Measurements from ENCODE around the gene FCHO2.

The FCHO2 gene

GRCh38 chr5:72955768-72956323 lies at the start of gene FCHO2:
Gene FCHO2 (plus strand): TSS chr5:72956041. CDS start chr5:72956097, 56 bp downstream.
- TF ChIP-seq CTCF (IDR thresholded peaks at IDR 0.05; ENCODE audit: borderline replicate concordance, insufficient read depth, low read depth, low read length): peak; percentile 86
- H3K4me3 ChIP-seq (ENCODE audit: low read depth, low read length): peak within 1 kb of the TSS; percentile 59

- no peak for TF ChIP-seq CTCF (IDR thresholded peaks at IDR 0.05; ENCODE audit: borderline replicate concordance, insufficient read depth, low read depth, low read length)
- no peak overlapping the region for H3K4me3 ChIP-seq (ENCODE audit: low read depth, low read length)
Observed at GRCh38 chr5:72906806-72907205, 49.0 kb upstream of the FCHO2 start.

- H3K4me3 ChIP-seq (ENCODE audit: low read depth, low read length): no peak overlapping the region
- TF ChIP-seq CTCF (IDR thresholded peaks at IDR 0.05; ENCODE audit: borderline replicate concordance, insufficient read depth, low read depth, low read length): no peak
Observed at GRCh38 chr5:72908664-72909063, 47.2 kb upstream of the FCHO2 start.

GRCh38 chr5:72917371-72917776 lies 38.5 kb upstream of the FCHO2 start:
- H3K4me3 ChIP-seq (ENCODE audit: low read depth, low read length): no peak overlapping the region
- no peak for TF ChIP-seq CTCF (IDR thresholded peaks at IDR 0.05; ENCODE audit: borderline replicate concordance, insufficient read depth, low read depth, low read length)

- no peak for TF ChIP-seq CTCF (IDR thresholded peaks at IDR 0.05; ENCODE audit: borderline replicate concordance, insufficient read depth, low read depth, low read length)
- no peak overlapping the region for H3K4me3 ChIP-seq (ENCODE audit: low read depth, low read length)
Observed at GRCh38 chr5:72920690-72921502, 34.9 kb upstream of the FCHO2 start.

GRCh38 chr5:72921886-72922285 lies 34.0 kb upstream of the FCHO2 start:
- TF ChIP-seq CTCF (IDR thresholded peaks at IDR 0.05; ENCODE audit: borderline replicate concordance, insufficient read depth, low read depth, low read length): no peak
- no peak overlapping the region for H3K4me3 ChIP-seq (ENCODE audit: low read depth, low read length)

GRCh38 chr5:72922422-72922821 lies 33.4 kb upstream of the FCHO2 start:
- TF ChIP-seq CTCF (IDR thresholded peaks at IDR 0.05; ENCODE audit: borderline replicate concordance, insufficient read depth, low read depth, low read length): no peak
- no peak overlapping the region for H3K4me3 ChIP-seq (ENCODE audit: low read depth, low read length)
